Measurements from ENCODE around the gene SUMO3.

DNA sequence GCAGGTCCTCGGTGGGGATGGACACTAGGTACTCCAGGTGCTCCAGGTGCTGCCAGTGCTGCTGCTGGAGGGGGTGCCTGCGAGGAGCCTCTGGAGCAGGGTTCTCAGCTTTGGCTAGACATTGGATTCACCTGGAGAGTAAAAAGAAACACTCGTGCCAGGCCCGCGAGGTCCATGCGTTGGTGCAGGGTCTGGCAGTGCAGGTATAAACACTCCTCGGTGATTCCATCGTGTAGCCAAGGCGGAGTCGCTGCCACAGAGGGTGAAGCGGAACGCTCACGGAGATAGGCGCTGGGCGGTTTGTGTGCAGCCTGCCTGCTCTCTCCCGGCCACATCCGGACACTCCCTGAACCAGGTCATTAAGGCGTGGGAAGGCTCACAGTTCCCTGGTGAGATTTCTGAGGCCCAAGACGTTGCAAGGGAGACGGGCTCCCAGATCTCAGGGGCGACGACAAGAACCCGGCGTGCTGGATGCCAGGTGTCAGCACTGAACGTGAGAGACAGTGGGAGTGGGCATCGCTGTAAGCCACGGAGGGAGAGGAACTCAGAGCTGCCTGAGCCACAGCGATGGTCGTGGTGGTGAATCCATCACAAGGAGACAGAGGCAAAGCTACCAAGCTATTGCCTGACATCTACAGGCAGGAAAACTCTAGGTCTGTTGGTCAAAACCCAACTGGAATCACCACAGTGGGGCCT lies 17.2 kb upstream of the SUMO3 start:
- TF ChIP-seq ZNF614 (CRISPR knock-in tag; IDR thresholded peaks at IDR 0.05; ENCODE audit: borderline replicate concordance) = no peak
- no peak for TF ChIP-seq FOSL1 (CRISPR knock-in tag; IDR thresholded peaks at IDR 0.05; ENCODE audit: borderline replicate concordance)
- TF ChIP-seq FOXM1 (CRISPR knock-in tag; IDR thresholded peaks at IDR 0.05) = no peak
- no peak for TF ChIP-seq MEIS1 (CRISPR knock-in tag; IDR thresholded peaks at IDR 0.05; ENCODE audit: borderline replicate concordance)
- TF ChIP-seq, protein P1, sequence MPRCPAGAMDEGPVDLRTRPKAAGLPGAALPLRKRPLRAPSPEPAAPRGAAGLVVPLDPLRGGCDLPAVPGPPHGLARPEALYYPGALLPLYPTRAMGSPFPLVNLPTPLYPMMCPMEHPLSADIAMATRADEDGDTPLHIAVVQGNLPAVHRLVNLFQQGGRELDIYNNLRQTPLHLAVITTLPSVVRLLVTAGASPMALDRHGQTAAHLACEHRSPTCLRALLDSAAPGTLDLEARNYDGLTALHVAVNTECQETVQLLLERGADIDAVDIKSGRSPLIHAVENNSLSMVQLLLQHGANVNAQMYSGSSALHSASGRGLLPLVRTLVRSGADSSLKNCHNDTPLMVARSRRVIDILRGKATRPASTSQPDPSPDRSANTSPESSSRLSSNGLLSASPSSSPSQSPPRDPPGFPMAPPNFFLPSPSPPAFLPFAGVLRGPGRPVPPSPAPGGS (CRISPR knock-in tag; IDR thresholded peaks at IDR 0.05) = no peak
- TF ChIP-seq RBM39 (IDR thresholded peaks at IDR 0.05; ENCODE audit: low read depth, low read length, poor library complexity, severe bottlenecking) = no peak
- TF ChIP-seq ADNP (CRISPR knock-in tag; IDR thresholded peaks at IDR 0.05) = no peak
- no peak for TF ChIP-seq JUN (CRISPR knock-in tag; IDR thresholded peaks at IDR 0.05)
- no peak for TF ChIP-seq MLX (CRISPR knock-in tag; IDR thresholded peaks at IDR 0.05)
- TF ChIP-seq RAD21 (CRISPR knock-in tag; IDR thresholded peaks at IDR 0.05) = no peak
- TF ChIP-seq POLR2A (IDR thresholded peaks at IDR 0.05; ENCODE audit: insufficient read depth in 1 of 2, low read depth in 2 of 2, low read length in 2 of 2) = no peak
- no peak for TF ChIP-seq HMG20B (CRISPR knock-in tag; conservative IDR thresholded peaks at IDR 0.05)
